GM12892 (cell line): ENCODE data around the gene CYP2S1.

Source experiments
- POLR2A ChIP-seq: IDR thresholded peaks from 2 replicates; pipeline ENCODE4 v1.6.1; 2011; ENCODE audit warnings: low read depth, low read length, control low read depth
- POLR2AphosphoS5 ChIP-seq: IDR thresholded peaks from 2 replicates; pipeline ENCODE4 v1.6.1; 2011; ENCODE audit warnings: low read depth, low read length, control low read depth
- TAF1 ChIP-seq: IDR thresholded peaks from 2 replicates; pipeline ENCODE4 v1.6.1; 2011; ENCODE audit warnings: low read depth, mild to moderate bottlenecking, control low read depth, low read length, borderline replicate concordance

DNA sequence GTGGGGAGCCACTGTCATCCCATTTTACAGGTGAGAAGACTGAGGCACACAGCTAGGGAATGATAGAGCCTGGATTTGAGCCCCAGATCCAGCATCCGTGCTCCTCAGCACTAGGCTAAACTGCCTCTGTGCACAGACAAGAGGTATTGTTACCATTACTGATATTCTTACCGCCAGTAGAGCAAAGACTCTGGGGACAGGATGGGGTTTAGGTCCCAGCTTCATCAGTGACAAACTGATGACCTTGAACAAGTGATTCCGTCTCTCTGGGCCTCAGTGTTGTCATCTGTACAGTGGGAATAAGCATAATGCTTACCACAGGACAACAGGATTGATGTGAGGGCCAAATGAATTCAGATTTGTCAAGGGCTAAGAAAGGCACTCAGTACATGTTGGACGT lies 42.5 kb downstream of the CYP2S1 start:
- TF ChIP-seq POLR2A (no peak), TAF1 (no peak), POLR2AphosphoS5 (no peak)
